C4-2B (cell line): ENCODE results near the gene MRPL40.

Experiments
- CTCF ChIP-seq: fragments of 450-650 bp; conservative IDR thresholded peaks from 2 replicates; pipeline ENCODE4 v1.5.1; 2017; ENCODE audit warnings: mild to moderate bottlenecking
- ZFX ChIP-seq: fragments of 450-650 bp; IDR thresholded peaks from 2 replicates; pipeline ENCODE4 v1.6.1; 2017

DNA sequence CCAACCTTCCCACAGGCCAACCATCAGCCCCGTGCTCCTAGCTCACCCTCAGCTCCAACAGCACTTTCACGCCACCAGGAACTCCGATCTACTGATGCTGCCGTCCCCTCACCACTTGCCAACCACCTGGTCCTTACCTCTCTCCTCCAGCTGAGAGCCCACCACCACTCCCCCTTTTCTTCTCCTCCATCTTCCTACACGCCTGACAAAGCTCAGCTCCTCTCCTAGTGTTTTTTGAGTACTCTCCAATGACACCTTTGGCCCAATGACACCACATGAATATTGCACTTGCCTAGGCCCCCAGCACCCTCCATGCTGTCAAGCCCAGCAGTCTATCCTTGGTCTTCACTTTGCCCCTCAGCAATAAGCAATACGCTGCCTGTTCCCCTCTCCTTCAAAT, 31.5 kb upstream of the MRPL40 start:
- TF ChIP-seq CTCF, result no peak
- TF ChIP-seq ZFX, result no peak
